ENCODE measurements around the gene PRLR.
"Not testable (repeated sequence)": the region's sequence is repeated elsewhere in the genome, so short reads cannot be mapped to it uniquely, and the experiment has no call there.

Gene PRLR

DNA sequence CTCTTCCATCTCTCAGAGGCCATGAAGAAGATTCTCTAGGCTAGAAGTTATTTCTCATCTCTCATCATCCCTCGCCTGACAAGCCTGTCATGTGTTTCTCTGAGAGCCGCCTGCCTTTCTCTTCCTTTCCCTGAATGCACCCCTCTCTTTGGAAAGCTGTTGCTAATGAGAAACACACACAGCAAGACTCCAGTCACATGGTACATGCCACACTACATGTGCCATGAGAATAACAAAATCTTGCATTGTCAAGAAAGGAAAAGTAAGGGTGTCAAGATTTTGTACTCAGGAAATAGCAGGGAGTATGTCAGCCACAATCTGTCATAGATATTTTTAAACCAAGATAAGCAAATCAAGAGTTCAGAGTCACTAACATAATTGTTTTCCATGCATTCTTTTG lies 191.4 kb downstream of the PRLR start:
- no peak for DNase-seq (ENCODE audit: low read depth, low spot score)

DNA sequence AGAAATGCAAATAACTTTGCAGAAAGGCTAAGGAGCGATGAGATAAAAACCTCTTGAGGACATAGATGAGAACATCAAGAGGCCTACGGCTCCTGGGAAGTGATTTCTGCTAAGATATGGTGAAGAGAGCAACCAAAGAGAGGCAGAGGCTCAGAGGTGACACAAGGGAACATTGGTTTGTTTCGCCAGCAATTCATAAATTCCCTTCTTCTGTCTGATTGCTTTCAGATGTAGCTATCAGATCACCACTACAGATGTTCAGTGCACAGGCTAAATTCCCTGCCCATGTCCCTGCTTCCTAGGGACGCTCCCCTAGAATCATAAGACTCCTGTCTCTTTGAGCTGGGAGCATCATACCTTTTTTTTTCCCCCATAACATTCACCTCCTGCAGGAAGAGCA lies 193.8 kb downstream of the PRLR start:
- no peak for DNase-seq (ENCODE audit: low read depth, low spot score)

DNA sequence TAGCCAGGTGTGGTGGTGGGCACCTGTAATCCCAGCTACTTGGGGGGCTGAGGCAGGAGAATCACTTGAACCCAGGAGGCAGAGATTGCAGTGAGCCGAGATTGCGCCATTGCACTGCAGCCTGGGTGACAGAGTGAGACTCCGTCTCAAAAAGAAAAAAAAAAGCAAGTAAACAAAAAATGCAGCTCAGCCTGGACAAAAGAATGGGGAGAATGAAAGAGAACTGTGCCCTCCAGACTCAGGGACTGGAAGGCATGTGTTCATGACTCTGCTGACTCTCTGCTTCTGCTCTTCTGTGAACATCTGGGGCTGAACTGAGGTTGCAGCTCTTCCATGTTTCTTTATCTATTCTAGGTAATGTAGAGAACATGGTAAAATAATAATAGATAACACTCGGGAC lies 194.4 kb downstream of the PRLR start:
- not testable (repeated sequence) for DNase-seq (ENCODE audit: low read depth, low spot score)

DNA sequence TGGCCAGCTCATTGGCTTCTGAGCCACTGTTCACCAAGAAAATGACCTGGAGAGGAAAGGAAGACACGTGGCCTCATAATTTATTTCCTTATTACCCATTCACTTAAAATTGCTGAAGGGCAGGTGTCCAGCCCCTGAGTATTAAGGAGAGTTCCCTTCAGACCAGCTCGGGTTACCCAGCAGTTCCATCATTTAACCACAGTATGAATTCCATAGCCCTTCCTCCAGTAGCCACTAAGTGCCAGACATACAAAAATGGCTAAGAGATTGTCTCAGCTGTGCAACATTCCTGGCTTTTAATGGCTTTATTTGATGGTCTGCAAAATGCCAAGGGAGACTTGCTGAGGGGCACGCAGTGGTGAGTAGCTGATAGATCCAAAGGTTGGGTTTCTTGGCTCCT lies 195.0 kb downstream of the PRLR start:
- no peak for DNase-seq (ENCODE audit: low read depth, low spot score)

DNA sequence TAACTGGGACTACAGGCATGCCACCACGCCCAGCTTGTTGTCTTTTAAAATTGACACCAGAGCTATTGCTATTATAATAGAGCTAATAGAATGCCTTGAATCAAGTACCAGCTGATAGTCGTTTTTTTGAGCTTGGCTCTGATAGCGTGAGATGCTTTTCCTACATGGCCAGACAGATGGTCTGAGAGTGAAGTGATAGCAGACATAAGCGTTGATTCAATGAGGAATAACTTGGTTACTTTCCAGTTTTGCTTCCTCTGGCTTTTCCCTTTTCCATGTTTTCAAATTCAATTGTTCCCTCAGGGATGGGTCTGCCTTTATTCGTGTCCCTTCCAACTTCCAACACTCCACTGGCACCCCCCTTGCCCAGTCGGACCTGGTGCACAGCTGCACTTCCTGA lies 197.9 kb downstream of the PRLR start:
- no peak for DNase-seq (ENCODE audit: low read depth, low spot score)

DNA sequence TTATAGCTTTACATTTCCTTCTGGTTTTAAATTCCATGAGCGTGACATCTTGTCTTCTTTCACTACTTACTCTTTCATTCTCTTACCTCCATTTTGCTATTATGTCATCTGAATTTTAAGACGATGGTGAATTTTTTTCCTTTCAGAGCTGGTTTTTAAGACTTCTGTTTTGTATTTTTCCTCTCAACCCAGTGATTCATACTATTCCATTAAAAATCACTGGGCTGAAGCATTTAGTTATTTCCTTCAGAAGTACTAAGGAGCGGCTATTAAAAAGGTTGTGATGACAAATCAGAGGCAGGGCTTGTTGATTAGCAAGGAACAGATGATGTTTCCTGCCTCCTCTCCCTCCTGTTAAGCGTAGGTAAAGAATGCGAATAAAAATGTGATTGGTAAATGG lies 199.0 kb downstream of the PRLR start:
- peak; percentile 53 for DNase-seq (ENCODE audit: low read depth, low spot score)

DNA sequence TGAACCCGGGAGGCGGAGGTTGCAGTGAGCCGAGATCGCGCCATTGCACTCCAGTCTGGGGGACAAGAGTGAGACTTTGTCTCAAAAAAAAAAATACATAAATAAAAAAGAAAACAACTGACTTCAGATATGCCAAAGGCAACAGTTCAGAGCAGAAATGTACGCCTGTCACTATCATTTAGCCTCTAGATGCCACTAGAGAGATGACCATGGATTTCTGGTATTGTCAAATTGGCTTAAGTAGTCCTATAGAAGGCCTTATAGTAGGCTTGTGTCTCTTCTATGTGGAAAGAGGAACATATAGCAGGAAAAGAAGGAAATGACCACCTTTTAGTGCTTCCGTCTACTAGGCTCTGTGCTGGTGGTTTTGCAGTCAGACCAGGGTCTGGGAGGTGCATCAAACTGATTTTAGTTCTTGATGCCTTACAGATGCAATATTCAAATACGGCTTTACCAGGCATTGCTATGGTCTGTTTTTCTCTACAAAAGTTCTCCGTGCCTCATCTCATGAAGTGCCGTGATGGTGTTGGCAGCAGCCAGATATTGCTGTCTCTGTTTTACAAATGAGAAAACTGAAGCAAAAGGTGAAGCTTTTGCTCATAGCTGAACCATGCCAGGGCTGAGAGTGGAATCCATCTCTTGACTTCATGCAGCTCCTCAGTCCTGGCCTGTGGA lies 199.7 kb downstream of the PRLR start:
- DNase-seq (ENCODE audit: low read depth, low spot score): no peak

DNA sequence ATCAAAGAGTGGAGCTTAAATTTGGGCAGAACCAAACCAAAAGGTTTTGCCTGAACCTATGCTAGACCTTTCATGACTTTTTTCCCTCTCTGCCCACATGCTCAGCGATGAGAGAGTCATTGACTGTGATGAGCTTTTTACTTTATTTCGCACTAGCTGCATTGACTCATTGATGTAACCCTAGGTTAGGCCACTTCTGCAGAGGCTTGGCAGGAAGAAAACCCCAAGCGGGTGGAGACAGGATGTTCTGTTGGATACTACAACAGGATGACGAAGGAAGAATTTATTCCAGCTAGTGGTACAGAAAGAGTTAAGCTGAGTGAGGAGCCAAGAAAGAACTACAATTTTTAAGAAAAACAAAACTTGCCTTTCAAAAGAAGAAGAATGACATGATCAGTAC lies 201.0 kb downstream of the PRLR start:
- peak; percentile 22 for DNase-seq (ENCODE audit: low read depth, low spot score)

DNA sequence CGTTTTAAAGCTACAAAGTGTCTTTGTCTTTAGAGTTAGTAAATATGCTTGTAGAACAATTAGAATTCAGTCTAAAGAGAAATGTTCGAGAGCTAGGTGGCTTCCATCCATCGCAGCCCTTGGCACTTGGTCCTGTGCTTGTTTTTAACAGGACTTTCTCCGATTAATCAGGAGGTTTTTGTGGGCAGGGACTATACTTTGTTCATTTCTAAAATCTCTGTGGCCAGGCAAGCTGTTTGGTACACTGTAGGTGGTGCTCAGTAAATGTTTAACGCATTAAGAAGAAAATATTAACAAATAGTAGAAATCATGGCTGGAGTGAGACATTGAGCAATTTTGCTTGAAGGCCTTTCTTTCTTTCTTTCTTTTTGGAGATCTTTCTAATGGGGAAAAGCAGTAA lies 203.3 kb downstream of the PRLR start:
- no peak for DNase-seq (ENCODE audit: low read depth, low spot score)

DNA sequence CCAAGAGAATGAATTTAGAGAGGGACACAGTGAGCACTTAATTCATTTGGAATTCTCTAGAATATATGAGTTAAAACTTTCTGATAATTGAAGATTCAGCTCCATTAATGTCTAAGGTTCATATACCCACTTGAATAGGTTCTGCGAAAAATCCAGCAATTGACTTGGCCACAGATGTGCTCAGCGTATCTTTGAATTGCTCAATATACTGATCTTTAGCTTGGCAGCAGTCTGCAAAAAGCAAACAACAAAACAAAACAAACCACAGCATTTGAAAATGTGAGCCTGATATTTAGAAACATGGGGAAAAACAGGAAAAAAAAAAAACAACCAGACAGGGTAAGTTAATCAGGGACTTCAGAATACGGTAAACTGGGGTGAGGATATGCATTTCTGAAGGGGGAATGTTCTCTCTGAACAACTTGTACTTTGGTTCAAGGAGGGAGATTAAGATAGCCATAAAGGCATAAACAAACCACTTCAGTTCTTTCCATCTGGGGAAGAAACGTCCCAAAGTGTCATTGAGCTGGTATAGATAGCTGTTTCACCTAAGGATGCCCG lies 203.9 kb downstream of the PRLR start:
- DNase-seq (ENCODE audit: low read depth, low spot score): no peak

DNA sequence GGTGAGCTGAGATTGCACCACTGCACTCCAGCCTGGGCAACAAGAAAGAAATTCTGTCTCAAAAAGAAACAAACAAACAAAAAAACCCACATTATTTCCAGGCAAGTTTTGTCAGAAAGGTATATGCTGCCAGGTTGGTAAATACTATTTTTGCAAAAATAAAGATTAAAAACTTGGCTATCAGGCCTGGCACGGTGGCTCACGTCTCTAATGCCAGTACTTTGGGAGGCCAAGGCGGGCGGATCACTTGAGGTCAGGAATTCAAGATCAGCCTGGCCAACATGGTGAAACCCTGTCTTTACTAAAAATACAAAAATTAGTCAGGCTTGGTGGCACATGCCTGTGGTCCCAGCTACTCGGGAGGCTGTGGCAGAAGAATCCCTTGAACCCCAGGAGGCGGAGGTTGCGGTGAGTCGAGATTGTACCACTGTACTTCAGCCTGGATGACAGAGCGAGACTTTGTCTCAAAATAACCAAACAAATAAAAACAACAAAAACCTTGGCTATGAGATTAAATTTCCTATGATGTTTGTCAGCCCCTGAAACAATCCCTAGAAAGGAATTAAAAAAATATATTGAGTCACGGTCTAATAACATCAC lies 205.3 kb downstream of the PRLR start:
- peak; percentile 40 for DNase-seq (ENCODE audit: low read depth, low spot score)

DNA sequence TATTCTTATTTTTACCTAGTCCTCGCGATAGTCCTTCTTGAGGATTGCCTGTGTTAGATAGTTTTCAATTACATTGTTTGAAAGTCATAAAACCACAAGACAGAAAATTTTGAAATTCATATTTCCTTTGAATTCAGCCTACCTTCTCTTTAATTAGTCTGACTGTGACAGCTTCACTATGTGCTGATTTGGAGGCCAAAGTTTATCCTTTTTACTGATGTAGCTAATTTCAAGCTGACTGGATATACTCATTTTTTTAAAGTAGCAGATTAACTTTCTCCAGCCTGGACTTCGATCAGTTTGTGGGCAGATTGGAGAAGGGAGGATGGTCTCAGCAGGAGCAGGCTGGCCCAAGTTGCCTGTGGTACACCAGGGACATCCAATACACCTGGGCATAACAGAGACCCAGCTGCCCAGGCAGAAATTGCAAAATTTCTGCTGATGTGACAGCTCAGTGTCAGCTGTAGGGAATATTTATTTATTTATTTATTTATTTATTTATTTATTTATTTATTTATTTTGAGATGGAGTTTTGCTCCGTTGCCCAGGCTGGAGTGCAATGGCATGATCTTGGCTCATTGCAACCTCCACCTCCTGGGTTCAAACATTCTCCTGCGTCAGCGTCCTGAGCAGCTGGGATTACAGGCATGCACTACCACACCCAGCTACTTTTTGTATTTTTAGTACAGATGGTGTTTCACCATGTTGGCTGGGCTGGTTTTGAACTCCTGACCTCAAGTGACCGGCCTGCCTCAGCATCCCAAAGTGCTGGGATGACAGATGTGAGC lies 206.7 kb downstream of the PRLR start:
- DNase-seq (ENCODE audit: low read depth, low spot score): no peak

DNA sequence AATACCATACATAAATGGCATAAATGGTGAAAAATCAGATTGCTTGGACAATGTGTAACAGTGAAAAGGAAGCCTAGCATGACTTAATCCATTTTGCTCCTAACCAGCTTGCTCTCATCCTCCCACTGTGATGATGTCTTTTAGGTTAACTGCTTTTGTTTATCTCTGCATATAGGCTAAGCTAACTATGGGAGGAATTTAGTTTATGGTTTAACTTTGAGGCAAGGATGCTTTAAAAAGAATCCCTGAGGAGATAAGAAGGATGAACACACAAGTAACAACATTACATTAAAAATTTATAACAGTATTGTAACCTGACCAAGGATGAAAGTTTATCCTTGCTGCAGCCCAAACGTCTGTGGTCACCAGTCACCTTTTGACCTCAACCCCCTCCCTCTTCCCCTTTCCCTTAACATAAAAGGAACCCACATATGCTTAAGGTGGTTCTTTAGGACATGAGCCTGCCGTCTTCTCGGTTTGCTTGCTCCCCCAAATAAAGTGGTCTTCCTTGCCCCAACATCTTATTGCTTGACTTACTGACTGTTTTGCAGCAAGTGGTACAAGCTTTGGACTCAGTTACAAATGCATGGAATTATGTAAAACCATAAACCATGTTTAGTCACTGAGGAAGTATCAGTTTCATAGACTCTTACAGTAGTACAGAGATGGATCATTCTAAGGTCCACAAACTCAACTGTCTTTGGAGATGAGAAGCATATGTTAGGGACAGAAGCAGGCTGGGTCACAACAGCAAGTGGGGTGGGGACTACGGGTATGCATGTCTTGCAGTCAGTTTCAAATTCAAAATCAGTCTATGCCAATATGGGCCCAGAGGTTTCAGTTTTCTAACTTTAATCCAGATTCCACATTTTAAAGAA lies 213.9 kb downstream of the PRLR start:
- DNase-seq (ENCODE audit: low read depth, low spot score): no peak

DNA sequence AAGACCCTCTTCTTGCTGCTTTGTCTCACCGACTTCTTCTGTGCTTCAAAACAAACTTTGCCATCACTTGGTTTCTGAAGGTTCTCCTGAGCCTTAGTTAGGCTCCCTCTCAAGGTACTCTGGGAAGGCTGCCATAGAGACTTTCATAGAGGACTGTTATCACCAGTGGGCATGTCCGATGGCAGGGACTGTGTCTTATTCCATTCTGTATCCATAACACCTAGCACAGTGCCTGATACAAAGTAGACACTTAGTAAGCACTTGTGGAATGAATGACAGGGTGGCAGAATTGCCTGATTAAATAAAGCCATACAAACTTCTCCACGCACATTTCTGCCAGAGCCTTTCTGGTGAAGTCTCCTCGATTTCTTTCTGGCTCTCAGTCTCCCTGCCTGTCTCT lies 215.2 kb downstream of the PRLR start:
- DNase-seq (ENCODE audit: low read depth, low spot score): no peak

DNA sequence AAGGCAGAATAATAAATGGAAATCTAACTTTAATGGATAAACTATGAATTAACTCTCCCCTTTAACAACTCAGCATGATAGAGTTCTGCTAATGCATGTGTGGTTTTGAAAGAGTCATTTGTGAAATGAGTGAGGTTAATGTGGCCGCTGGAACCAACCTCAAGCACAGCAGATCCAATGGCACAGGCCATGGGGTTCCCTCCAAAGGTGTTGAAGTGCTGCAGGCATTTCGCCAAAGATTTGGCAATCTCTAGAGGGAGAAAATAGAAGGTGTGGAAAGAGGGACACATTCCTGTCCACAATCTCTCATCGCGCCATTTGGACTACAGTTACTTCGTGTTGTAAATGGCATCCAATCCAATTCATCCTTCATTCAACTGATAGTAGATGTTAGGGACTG lies 217.5 kb downstream of the PRLR start:
- peak; percentile 16 for DNase-seq (ENCODE audit: low read depth, low spot score)

DNA sequence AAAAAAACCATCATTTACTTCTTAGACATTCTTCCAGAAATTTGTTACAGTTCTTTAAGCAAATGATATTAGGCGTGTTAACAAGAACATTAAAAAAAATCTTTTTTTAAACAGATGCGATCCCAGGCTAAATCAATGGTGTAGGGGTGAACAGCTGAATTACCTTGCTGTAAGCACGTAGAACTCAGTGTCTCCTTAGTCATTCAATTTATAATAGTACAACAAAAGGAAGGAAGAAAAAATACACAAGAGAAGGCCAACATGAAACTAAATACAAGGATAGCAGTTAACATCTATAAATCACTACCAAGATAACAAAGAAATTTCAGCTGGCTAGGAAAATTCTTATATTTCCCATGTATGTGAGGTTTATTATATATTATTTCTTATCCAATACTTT lies 217.9 kb downstream of the PRLR start:
- DNase-seq (ENCODE audit: low read depth, low spot score): no peak

DNA sequence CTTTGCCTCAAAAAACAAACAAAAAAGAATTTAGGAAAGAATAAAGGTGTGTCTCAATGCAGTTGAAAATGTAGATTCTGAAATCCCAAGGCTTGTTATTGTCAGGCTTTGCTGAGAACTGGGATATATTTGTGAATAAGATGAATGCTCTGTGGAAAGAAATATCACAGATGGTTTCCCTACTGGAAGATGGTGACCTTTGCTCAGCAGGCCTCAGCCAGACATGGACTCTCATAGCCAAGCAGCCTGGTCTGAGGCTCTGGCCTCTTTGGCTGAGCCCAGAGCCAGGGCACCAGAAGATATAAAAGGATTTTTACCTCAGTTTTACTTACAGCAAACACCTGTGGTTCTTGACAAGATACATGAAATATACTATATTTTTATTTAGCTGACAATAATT lies 219.6 kb downstream of the PRLR start:
- no peak for DNase-seq (ENCODE audit: low read depth, low spot score)

DNA sequence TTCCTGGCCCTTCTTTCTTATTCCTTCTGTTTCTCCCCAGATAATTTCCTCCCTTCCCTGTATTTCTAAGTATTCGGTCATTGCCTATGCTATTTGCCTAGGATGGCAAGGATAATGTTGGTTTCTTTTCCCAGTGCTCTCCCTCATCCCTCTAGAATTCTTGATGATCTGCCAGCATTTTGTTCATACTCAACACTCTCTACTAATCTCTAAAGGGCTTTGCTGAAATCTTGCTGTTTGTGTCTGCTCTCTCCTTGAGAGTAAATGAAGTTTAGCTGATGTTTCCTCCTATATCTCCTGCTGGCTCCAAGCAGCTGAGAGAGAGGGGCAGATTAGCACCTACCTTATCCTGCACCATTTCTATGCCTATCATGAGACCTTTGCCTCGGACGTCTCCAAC lies 220.6 kb downstream of the PRLR start:
- peak; percentile 28 for DNase-seq (ENCODE audit: low read depth, low spot score)

DNA sequence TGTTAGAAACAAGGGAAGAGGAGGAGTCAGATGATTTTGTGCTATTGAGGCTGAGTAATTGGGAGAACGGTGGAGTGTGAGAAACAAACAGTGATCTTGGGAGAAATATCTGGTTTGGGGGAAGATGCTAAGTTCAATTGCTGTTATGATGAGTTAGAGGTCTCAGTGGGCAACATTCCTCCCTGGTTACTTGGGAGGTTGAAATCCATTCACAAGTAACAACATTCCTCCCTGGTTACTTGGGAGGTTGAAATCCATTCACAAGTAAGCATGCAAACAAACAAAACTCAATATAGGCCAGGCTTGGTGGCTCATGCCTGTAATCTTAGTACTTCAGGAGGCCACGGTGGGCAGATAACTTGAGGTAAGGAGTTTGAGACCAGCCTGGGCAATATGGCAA lies 221.3 kb downstream of the PRLR start:
- DNase-seq (ENCODE audit: low read depth, low spot score): peak; percentile 18

DNA sequence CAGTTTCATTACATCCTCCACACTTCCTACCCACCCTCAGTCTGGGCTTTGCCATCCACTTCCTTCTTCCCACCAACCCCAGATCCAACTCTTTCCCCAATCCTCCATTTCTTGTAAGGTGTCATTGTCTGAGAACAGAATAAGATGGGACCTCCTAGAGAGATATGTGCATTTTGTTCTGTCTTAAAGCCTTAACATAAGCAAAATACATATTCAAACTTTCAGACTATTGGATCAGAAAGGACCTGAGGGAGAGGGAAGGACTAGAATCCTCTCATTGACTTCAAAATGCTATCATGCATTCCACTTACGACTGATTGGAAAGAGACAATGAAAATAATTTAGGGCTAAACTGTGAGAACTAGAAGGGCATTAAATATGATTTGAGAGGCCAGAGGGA lies 225.5 kb downstream of the PRLR start:
- DNase-seq (ENCODE audit: low read depth, low spot score): no peak

DNA sequence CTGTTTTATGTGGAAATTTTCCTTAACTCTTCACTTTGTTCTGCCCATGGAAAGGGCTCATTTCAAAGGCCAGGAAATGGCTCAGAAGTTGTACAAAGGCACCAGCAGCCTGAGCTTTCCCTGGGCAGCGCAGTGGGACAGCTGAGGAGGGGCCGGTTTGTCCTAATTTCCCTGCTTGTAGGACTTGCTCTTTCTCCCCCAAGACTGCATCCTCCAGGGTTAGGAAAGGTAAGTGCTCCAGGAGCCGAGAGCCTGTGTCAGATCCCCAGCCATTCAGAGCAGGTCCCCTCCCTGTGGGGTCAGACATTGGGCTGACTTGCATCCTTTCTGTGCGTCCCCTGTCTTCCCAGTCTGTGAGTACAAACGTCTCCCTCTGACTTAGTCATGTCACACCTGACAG lies 226.1 kb downstream of the PRLR start:
- DNase-seq (ENCODE audit: low read depth, low spot score): no peak
